ENCODE data around the gene CRACR2A.

GRCh38 chr12:3628629-3629028, 124.3 kb downstream of the CRACR2A start:
- TF ChIP-seq LARP7 (IDR thresholded peaks at IDR 0.05) (no peak), EP300 (IDR thresholded peaks at IDR 0.05; ENCODE audit: borderline replicate concordance in 1 of 2, control insufficient read depth in 1 of 2, low read depth in 2 of 2, low read length in 2 of 2) (no peak), POLR2AphosphoS5 (IDR thresholded peaks at IDR 0.05; ENCODE audit: low read length) (no peak), JUNB (IDR thresholded peaks at IDR 0.05) (no peak), TCF3 (IDR thresholded peaks at IDR 0.05; ENCODE audit: borderline replicate concordance, insufficient read depth, low read depth, low read length) (no peak)

Data from GM12878 (cell line).